ENCODE data around the gene TMEM91.
A peak's percentile ranks its signal among the peaks of the same experiment; 100 is the strongest.

TMEM91 gene

GRCh38 chr19:41427647-41428480 is 51.5 kb downstream of the TMEM91 start:
- peak in 1 of 2 donors; percentile 18 for DNase-seq (ENCODE audit: low read depth in 2 of 2, low spot score in 1 of 2)

GRCh38 chr19:41428481-41428859 is 52.1 kb downstream of the TMEM91 start:
- no peak for DNase-seq (ENCODE audit: low read depth in 2 of 2, low spot score in 1 of 2)

GRCh38 chr19:41430922-41431321 is 54.6 kb downstream of the TMEM91 start:
- DNase-seq (ENCODE audit: low read depth in 2 of 2, low spot score in 1 of 2) = no peak

GRCh38 chr19:41431426-41432386 is 55.4 kb downstream of the TMEM91 start:
- no peak for DNase-seq (ENCODE audit: low read depth in 2 of 2, low spot score in 1 of 2)

- DNase-seq (ENCODE audit: low read depth in 2 of 2, low spot score in 1 of 2) = no peak
These were observed 56.8 kb downstream of the TMEM91 start for GRCh38 chr19:41433171-41433570.
